ENCODE results near the gene RNPEPL1.

The RNPEPL1 gene

GRCh38 chr2:240575101-240575965 lies 7.0 kb downstream of the RNPEPL1 start:
- TF ChIP-seq CTCF (IDR thresholded peaks at IDR 0.05): no peak

- no peak for TF ChIP-seq CTCF (IDR thresholded peaks at IDR 0.05)
Measured at GRCh38 chr2:240576036-240576435, 7.8 kb downstream of the RNPEPL1 start.

- no peak for TF ChIP-seq CTCF (IDR thresholded peaks at IDR 0.05)
Measured at GRCh38 chr2:240576436-240577205, 8.3 kb downstream of the RNPEPL1 start.

GRCh38 chr2:240577281-240578109 lies 9.2 kb downstream of the RNPEPL1 start:
- no peak for TF ChIP-seq CTCF (IDR thresholded peaks at IDR 0.05)

- TF ChIP-seq CTCF (IDR thresholded peaks at IDR 0.05): no peak
Measured at GRCh38 chr2:240578110-240578450, 9.8 kb downstream of the RNPEPL1 start.

GRCh38 chr2:240578488-240578887 lies 10.2 kb downstream of the RNPEPL1 start:
- TF ChIP-seq CTCF (IDR thresholded peaks at IDR 0.05): no peak

- no peak for TF ChIP-seq CTCF (IDR thresholded peaks at IDR 0.05)
Measured at GRCh38 chr2:240579071-240579762, 10.9 kb downstream of the RNPEPL1 start.

Data from LNCAP (cell line).